HG02610 (cell line): Measurements from ENCODE around the gene VPREB1.
"Not testable (repeated sequence)": the region's sequence is repeated elsewhere in the genome, so short reads cannot be mapped to it uniquely, and the experiment has no call there.

Experiments used
- ATAC-seq: cut with Tn5 transposase; IDR thresholded peaks from one replicate; pipeline ENCODE4 v1.9.1; 2021; ENCODE audit warnings: mild to moderate bottlenecking, moderate library complexity; ENCODE audit not compliant: unreplicated experiment

Gene VPREB1

GRCh38 chr22:22213231-22213630 is 31.4 kb upstream of the VPREB1 start:
- no peak for ATAC-seq

GRCh38 chr22:22214819-22215329 is 29.7 kb upstream of the VPREB1 start:
- no peak for ATAC-seq

DNA sequence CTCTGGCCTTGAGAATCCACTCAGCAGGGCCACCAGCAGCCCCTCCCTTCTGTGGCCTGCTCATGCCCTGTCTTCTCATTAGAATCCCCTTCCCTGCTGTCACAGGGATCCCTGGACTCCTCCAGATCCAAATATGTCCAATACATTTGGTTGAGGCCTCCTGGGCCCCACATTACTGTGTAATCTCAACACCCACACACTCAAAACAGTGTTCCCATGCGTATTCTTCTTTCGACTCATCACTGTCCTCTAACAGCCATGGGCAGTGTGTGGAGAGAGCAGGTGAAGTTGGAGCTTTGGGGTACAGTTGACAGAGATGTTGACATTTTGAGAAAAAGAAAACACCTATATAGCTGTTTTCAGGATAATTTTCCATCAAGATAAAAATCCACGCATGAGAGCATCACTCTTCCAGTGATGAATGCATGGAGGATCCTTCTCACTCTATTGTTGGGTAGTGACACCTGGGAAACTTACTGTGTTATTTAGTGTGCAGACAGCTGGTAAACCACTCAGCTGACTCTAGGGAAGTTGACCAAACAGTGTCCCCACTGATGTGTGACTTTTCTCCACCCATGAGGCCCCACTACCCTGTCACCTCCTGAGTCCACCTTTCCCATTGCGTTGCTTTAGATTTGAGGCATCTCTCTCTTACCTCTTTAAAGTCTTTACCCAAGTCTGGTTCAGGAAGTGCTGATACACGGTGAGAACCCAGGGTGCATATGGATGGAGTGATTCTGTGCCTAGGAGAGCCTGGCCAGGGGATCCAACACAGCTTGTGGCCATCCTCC is 28.7 kb upstream of the VPREB1 start:
- no peak for ATAC-seq

GRCh38 chr22:22216450-22216959 is 28.1 kb upstream of the VPREB1 start:
- no peak for ATAC-seq

DNA sequence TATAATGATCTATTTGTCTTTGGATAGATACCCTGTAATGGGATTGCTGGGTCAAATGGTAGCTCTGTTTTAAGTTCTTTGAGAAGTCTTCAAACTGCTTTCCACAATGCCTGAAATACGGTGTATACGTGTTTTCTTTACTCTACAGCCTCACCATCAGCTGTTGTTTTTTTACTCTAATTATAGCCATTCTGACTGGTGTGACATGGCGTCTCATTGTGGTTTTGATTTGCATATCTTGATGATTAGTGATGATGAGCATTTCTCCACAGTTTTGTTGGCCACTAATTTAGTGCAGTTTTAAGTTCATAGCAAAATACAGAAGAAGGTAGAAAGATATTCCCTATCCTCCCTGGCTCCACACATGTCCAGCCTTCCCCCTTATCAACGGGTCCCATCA is 26.3 kb upstream of the VPREB1 start:
- ATAC-seq = no peak

DNA sequence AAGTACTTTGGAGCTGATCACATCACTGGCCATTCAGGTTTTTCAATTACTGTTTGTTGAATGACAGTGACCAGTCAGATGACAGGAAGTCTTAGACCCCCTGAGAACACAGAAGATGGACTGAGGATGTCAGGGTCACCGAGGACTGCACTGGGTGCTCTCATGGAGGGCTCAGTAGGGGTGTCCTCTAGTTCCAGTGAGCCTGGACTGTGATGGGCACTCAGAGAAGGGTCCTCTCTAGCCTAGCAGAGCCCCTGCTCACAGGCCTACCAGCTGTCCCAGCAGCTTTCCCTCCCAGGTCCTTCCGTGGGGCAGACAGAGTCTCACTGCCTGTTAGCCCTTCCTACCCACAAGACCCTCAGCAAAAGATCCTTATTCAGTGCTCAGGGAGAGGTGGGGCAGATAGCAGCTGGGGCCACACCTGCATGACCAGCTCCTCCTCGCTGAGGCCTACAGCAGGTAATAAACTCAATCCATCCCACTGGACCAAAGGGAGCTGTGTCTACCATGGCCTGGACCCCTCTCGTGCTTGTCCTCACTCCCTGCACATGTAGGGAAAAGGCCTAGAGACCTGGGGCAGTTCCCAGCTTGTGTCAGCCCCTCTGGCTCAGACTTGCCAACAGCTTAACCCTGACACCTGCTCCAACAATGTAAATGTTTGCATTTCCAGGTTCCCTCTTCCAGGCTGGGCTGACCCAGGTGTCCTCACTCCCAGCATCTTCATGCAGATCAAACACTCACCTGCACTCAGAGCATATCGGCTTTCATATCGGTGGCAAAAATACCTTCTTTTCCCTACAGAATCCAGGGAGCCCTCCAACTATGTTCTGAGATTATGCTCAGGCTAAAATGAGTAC is 25.2 kb upstream of the VPREB1 start:
- no peak for ATAC-seq

DNA sequence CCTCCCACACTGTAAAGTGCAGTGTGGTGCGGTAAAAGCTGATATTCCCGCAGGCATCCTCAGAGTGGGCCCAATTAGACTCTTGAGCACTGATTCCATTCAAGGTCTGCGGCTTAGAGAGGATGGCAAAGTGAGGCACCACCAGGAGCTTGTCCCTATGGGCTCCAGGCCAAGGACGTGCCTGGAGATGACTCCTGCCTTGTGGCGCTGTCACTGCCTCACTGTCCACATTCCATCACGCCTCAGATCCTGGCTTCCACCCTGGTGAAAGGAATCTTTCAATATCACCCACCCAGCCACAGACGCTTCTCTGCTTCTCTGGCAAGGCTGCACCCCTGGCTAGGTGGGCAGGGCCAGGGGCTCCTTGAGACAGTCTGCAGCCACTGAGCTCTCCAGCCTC is 23.5 kb upstream of the VPREB1 start:
- ATAC-seq = not testable (repeated sequence)

- no peak for ATAC-seq
Observed at GRCh38 chr22:22226448-22227187, 18.0 kb upstream of the VPREB1 start.

DNA sequence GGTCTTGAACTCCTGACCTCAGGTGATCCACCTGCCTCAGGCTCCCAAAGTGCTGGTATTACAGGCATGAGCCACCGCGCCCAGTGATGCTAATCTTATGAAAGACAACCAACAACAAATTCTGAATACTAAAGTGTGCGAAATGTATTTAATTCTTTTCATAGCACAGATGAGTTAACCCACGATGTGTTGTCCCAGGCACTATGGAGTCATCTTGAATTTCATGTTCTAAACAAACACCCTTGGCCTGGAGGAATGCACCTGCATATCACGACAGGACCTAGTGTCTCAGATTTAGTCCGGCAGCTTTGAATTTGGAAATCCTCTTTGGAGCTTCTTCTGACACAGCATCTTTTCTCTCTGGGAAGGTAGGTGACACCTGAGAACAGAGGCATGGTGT is 16.2 kb upstream of the VPREB1 start:
- ATAC-seq = no peak

- ATAC-seq = no peak
Observed at GRCh38 chr22:22228921-22229320, 15.7 kb upstream of the VPREB1 start.

GRCh38 chr22:22229683-22230420 is 14.7 kb upstream of the VPREB1 start:
- no peak for ATAC-seq

- ATAC-seq = no peak
Observed at GRCh38 chr22:22230438-22230837, 14.1 kb upstream of the VPREB1 start.

DNA sequence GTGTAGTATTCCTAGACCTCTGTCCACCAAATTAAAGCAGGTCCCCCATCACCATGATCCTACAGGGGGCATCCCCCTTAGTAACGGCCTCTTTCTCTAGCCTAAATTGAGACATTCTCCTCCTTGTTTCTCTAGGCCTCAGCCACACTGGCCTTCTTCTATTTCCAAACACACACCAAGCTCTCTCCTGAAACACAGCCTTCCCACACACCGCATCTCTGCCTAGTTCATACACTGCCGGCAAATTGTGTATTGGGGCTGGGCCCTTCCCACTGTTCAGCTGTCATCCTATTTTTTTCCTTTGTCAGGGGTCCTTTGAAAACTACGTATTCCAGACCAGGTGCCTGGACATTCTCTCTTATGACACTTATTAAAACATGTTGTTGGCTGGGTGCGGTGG is 11.5 kb upstream of the VPREB1 start:
- ATAC-seq = no peak

DNA sequence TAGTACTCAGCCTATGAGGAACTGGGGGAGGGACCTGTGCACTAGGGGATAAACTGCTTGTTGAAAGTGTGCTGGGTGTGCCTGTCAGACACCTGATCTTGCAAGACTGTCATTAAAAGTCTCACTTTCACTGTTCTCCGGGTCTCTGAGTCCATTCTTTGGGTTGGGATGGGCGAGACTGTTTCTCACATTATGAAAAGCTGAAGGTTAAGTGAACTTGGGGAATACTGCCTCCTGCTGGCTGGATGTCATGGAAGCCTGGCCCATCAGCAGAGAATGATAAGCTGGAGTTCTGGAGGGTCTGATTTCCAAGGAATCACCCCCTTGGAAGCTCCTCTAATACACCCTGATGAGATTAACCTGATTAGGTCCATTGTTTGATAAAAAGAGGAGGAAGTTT is 9.0 kb upstream of the VPREB1 start:
- no peak for ATAC-seq

DNA sequence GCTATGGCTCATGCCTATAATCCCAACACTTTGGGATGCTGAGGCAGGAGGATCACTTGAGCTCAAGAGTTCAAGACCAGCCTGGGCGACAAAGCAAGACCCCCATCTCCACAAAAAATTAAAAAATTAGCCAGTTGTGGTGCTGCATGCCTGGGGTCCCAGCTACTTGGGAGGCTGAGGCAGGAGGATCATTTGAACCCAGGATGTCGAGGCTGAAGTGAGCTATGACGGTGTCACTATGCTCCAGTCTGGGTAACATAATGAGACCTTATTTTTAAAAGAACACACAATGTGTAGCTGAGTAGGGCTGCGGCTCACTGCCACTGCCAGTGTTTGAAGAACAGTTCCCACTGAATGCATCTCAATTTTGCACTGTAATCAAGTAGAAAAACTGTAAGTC is 7.1 kb upstream of the VPREB1 start:
- ATAC-seq = no peak

GRCh38 chr22:22239311-22239939 is 5.2 kb upstream of the VPREB1 start:
- no peak for ATAC-seq

GRCh38 chr22:22241554-22241898 is 3.1 kb upstream of the VPREB1 start:
- ATAC-seq = no peak

DNA sequence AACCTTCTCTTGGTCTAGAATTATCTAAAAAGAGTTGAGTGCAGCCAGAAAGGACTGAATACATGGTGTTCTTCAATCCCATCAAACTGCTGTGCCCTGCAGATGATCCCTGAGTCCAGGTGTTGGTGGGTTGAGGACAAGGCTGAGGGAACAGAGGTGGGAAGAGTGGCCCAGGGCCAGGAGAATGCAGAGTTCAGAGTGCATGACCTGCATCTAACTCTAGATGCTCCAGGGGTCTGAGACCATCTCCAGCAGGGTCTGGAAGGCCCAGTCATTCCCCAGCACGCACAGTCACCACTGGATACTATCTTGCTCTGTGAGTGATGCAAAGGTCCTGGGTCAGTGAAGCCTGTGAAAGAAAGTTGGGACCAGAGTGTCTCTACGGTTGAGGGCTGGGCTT is 2.1 kb upstream of the VPREB1 start:
- ATAC-seq = no peak

GRCh38 chr22:22243033-22243680 is 1.4 kb upstream of the VPREB1 start:
- ATAC-seq = no peak
